HL-60 (cell line): ENCODE results near the gene SLC26A1.
A peak's percentile ranks its signal among the peaks of the same experiment; 100 is the strongest.

Experiments
- DNase-seq, 2 experiments: peaks; one replicate each; pipeline ENCODE4 v3.0.0-alpha.2; 2010 to 2020; ENCODE audit warnings: low read depth in 1 of 2, low spot score in 1 of 2
- H3K27ac ChIP-seq: fragments of 250-450 bp; sonication (Bioruptor Pico); replicated peaks from 2 replicates; pipeline ENCODE4 v1.5.1; 2020; ENCODE audit warnings: mild to moderate bottlenecking, moderate library complexity
- H3K27me3 ChIP-seq: fragments of 250-450 bp; sonication (Bioruptor Pico); 2 replicates; pipeline ENCODE4 v1.5.1; 2021; ENCODE audit warnings: mild to moderate bottlenecking, moderate library complexity; ENCODE audit not compliant: insufficient read depth, poor library complexity, severe bottlenecking
- H3K4me3 ChIP-seq: replicated peaks from 2 replicates; pipeline ENCODE4 v1.5.1; 2011; ENCODE audit warnings: mild to moderate bottlenecking, control low read depth, low read length; ENCODE audit not compliant: insufficient read depth
- CTCF ChIP-seq: IDR thresholded peaks from one replicate; pipeline ENCODE4 v1.5.1; 2011; ENCODE audit warnings: low read length, control low read depth, inconsistent platforms; ENCODE audit not compliant: insufficient read depth
- GABPA ChIP-seq: IDR thresholded peaks from 2 replicates; pipeline ENCODE4 v1.6.1; 2012; ENCODE audit warnings: low read depth
- POLR2AphosphoS5 ChIP-seq: IDR thresholded peaks from 2 replicates; pipeline ENCODE4 v1.6.1; 2012; ENCODE audit warnings: low read depth
- REST ChIP-seq: IDR thresholded peaks from 2 replicates; pipeline ENCODE4 v1.6.1; 2012; ENCODE audit warnings: low read depth; ENCODE audit not compliant: insufficient replicate concordance
- SPI1 ChIP-seq: IDR thresholded peaks from 2 replicates; pipeline ENCODE4 v1.6.1; 2012; ENCODE audit warnings: low read depth, mild to moderate bottlenecking, borderline replicate concordance

SLC26A1 gene

GRCh38 chr4:1002631-1003251, 9.5 kb upstream of the SLC26A1 start:
- TF ChIP-seq CTCF (no peak), POLR2AphosphoS5 (no peak), SPI1 (no peak), GABPA (no peak), REST (no peak)
- Histone ChIP-seq H3K27me3 (peaks cover 49% of the 10 kb centered on the region), H3K4me3 (no peak overlapping the region), H3K27ac (no peak overlapping the region)
- DNase-seq = no peak

- H3K27me3 ChIP-seq = peaks cover 51% of the 10 kb centered on the region
These were observed 9.0 kb upstream of the SLC26A1 start for GRCh38 chr4:1002131-1002630.

More at GRCh38 chr4:1002131-1002630, 9.0 kb upstream of the SLC26A1 start:
- peak; percentile 51 to 59 for DNase-seq
- TF ChIP-seq REST (no peak), CTCF (no peak), GABPA (no peak), SPI1 (no peak), POLR2AphosphoS5 (no peak)
- no peak overlapping the region for H3K27ac ChIP-seq
- no peak overlapping the region for H3K4me3 ChIP-seq
